Loucy (cell line): ENCODE measurements around the gene D2HGDH.

Source experiments
- H2AFZ ChIP-seq: fragments of 200-600 bp; sonication (generic); 2 replicates; pipeline ENCODE4 v1.6.0; 2016; ENCODE audit warnings: antibody characterized with exemption, mild to moderate bottlenecking, low read length, moderate library complexity
- H3F3A ChIP-seq: fragments of 200-600 bp; 2 replicates; pipeline ENCODE4 v1.6.0; 2016; ENCODE audit warnings: antibody characterized with exemption, low read depth, mild to moderate bottlenecking
- H3K27me3 ChIP-seq: fragments of 200-600 bp; sonication (generic); 2 replicates; pipeline ENCODE4 v1.6.1; 2014; ENCODE audit warnings: low read length, mild to moderate bottlenecking; ENCODE audit not compliant: insufficient read depth, poor library complexity, severe bottlenecking
- H3K36me3 ChIP-seq: fragments of 200-600 bp; sonication (generic); 2 replicates; pipeline ENCODE4 v1.6.1; 2016; ENCODE audit warnings: low read length; ENCODE audit not compliant: insufficient read depth
- H3K4me1 ChIP-seq: fragments of 200-600 bp; sonication (generic); 2 replicates; pipeline ENCODE4 v1.5.1; 2014; ENCODE audit warnings: low read length, mild to moderate bottlenecking; ENCODE audit not compliant: insufficient read depth, poor library complexity, severe bottlenecking
- H3K4me2 ChIP-seq: fragments of 200-600 bp; sonication (generic); 2 replicates; pipeline ENCODE4 v1.6.0; 2014; ENCODE audit warnings: antibody characterized with exemption, low read length, low read depth, mild to moderate bottlenecking; ENCODE audit not compliant: poor library complexity, severe bottlenecking
- H3K4me3 ChIP-seq: fragments of 200-600 bp; sonication (generic); 2 replicates; pipeline ENCODE4 v1.5.1; 2014; ENCODE audit warnings: low read length, mild to moderate bottlenecking, mixed read lengths; ENCODE audit not compliant: poor library complexity, severe bottlenecking
- H3K79me2 ChIP-seq: fragments of 200-600 bp; sonication (generic); 2 replicates; pipeline ENCODE4 v1.6.1; 2014; ENCODE audit warnings: low read length; ENCODE audit not compliant: insufficient read depth
- H3K9ac ChIP-seq: fragments of 200-600 bp; sonication (generic); 2 replicates; pipeline ENCODE4 v1.6.0; 2014; ENCODE audit warnings: mild to moderate bottlenecking, low read depth, low read length, moderate library complexity; ENCODE audit not compliant: poor library complexity, severe bottlenecking
- H3K9me2 ChIP-seq: fragments of 200-600 bp; sonication (generic); replicated peaks from 2 replicates; pipeline ENCODE4 v1.6.1; 2016; ENCODE audit warnings: low read depth, low read length, mixed read lengths
- H3K9me3 ChIP-seq: fragments of 200-600 bp; sonication (generic); 2 replicates; pipeline ENCODE4 v1.6.1; 2014; ENCODE audit warnings: mild to moderate bottlenecking, antibody characterized with exemption, low read length, low read depth; ENCODE audit not compliant: insufficient read depth
- H4K20me1 ChIP-seq: fragments of 200-600 bp; sonication (generic); 2 replicates; pipeline ENCODE4 v1.6.0; 2014; ENCODE audit warnings: antibody characterized with exemption, low read length, mild to moderate bottlenecking; ENCODE audit not compliant: insufficient read depth, poor library complexity, severe bottlenecking
- CTCF ChIP-seq: fragments of 200-600 bp; sonication (generic); conservative IDR thresholded peaks from 2 replicates; pipeline ENCODE4 v1.5.1; 2014; ENCODE audit warnings: mild to moderate bottlenecking, antibody characterized with exemption, low read length
- EZH2phosphoT487 ChIP-seq: fragments of 200-600 bp; IDR thresholded peaks from 2 replicates; pipeline ENCODE4 v1.6.1; 2018; ENCODE audit warnings: antibody characterized with exemption, mild to moderate bottlenecking, moderate library complexity, borderline replicate concordance

D2HGDH gene

GRCh38 chr2:241720560-241720959 lies 13.9 kb upstream of the D2HGDH start:
- H3K79me2 ChIP-seq: no peaks in the 10 kb centered on the region
- no peak overlapping the region for H2AFZ ChIP-seq
- no peak overlapping the region for H3K4me3 ChIP-seq
- no peak overlapping the region for H3K4me2 ChIP-seq
- H3K36me3 ChIP-seq: peaks cover 8% of the 10 kb centered on the region; the same call in 1 of the 2 replicates
- H3K9me3 ChIP-seq: no peaks in the 10 kb centered on the region
- H3K9me2 ChIP-seq: no peaks in the 10 kb centered on the region
- no peaks in the 10 kb centered on the region for H3K27me3 ChIP-seq
- no peak overlapping the region for H3K9ac ChIP-seq
- TF ChIP-seq CTCF (no peak), EZH2phosphoT487 (no peak)
- H3K4me1 ChIP-seq: no peaks in the 10 kb centered on the region
- H3F3A ChIP-seq: no peaks in the 10 kb centered on the region
- no peaks in the 10 kb centered on the region for H4K20me1 ChIP-seq

GRCh38 chr2:241721852-241722251 lies 12.6 kb upstream of the D2HGDH start:
- no peak overlapping the region for H3K9ac ChIP-seq
- H2AFZ ChIP-seq: no peak overlapping the region
- H3K36me3 ChIP-seq: peaks cover 8% of the 10 kb centered on the region; the same call in 1 of the 2 replicates
- H3K4me1 ChIP-seq: no peaks in the 10 kb centered on the region
- H3K4me2 ChIP-seq: no peak overlapping the region
- no peaks in the 10 kb centered on the region for H3K79me2 ChIP-seq
- no peaks in the 10 kb centered on the region for H3K27me3 ChIP-seq
- H3K9me2 ChIP-seq: no peaks in the 10 kb centered on the region
- no peak overlapping the region for H3K4me3 ChIP-seq
- no peaks in the 10 kb centered on the region for H4K20me1 ChIP-seq
- TF ChIP-seq CTCF (no peak), EZH2phosphoT487 (no peak)
- H3F3A ChIP-seq: no peaks in the 10 kb centered on the region
- H3K9me3 ChIP-seq: no peaks in the 10 kb centered on the region

GRCh38 chr2:241722896-241723454 lies 11.5 kb upstream of the D2HGDH start:
- Histone ChIP-seq H3K4me2 (no peak overlapping the region), H2AFZ (no peak overlapping the region), H3K4me3 (no peak overlapping the region), H3K9ac (no peak overlapping the region), H4K20me1 (no peaks in the 10 kb centered on the region), H3F3A (no peaks in the 10 kb centered on the region), H3K79me2 (no peaks in the 10 kb centered on the region), H3K4me1 (no peaks in the 10 kb centered on the region), H3K9me3 (no peaks in the 10 kb centered on the region), H3K27me3 (no peaks in the 10 kb centered on the region), H3K36me3 (peaks cover 8% of the 10 kb centered on the region; the same call in 1 of the 2 replicates), H3K9me2 (no peaks in the 10 kb centered on the region)
- TF ChIP-seq CTCF: no peak
- TF ChIP-seq EZH2phosphoT487: no peak
